ENCODE results near the gene WDFY4. TPM values are rescaled to one million over a fixed set of nuclear protein-coding genes. Genes with fewer than 3 reads are reported as not detected.

WDFY4 gene
- total RNA-seq, 1 experiment from 2014 or later, result 0.22 TPM

DNA sequence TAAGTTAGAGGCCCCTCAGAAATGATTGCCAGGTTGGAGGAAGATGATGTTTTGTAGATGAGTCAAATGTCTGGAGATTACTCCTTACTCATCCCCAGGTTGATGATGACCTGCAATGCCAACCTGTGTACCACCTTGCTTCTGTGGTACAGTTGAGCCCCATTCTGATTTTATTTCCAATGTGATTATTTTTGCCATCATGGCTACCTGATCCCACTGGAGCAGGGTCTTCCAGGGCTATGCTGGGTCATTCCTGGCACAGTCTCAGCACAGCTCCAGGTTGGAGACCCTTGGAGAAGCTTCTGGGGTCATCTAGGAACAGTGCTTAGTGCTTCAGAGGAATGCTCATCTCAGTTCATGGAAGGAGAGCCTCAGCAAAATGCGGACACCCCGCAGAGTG is 220.6 kb downstream of the WDFY4 start:
- intact Hi-C loops (cut with micrococcal nuclease), result no loop called here

DNA sequence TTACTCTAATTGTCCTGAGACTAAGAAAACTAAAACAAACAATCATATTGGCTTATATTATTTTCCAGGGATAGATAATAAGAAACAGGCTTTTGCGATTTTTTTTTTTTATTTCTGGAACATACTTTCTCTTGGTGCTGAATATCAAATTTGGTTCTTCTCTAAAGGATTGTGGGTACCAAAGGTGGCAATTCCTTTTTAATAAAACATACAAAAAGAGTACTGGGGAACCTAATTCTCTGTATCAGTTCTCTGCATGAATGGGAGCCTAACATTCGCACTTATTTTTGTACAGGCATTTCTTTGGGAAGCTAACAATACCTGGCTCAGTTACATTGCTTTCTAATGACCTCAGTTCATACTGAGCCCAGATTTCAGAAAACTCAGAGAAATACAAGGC is 222.2 kb downstream of the WDFY4 start:
- Histone ChIP-seq H3K9ac (ENCODE audit: low read length) (no peak overlapping the region), H3K36me3 (ENCODE audit: control insufficient read depth in 1 of 2, insufficient read depth in 2 of 2, low read length in 2 of 2) (no peaks in the 10 kb centered on the region), H3K27me3 (ENCODE audit: insufficient read depth, low read length) (peaks cover 20% of the 10 kb centered on the region), H3K4me2 (ENCODE audit: low read length) (no peak overlapping the region), H3K4me1 (ENCODE audit: control insufficient read depth in 1 of 2, insufficient read depth in 2 of 2, low read length in 2 of 2) (no peaks in the 10 kb centered on the region), H3K4me3 (replicated peaks in 1 of 2; ENCODE audit: low read depth in 1 of 2, low read length in 2 of 2) (no peak overlapping the region), H2AFZ (ENCODE audit: low read depth, low read length, poor library complexity, severe bottlenecking) (no peak overlapping the region), H3K79me2 (ENCODE audit: insufficient read depth, low read length) (no peaks in the 10 kb centered on the region), H3K9me3 (ENCODE audit: control insufficient read depth in 1 of 2, insufficient read depth in 1 of 2, low read depth in 1 of 2, low read length in 2 of 2) (no peaks in the 10 kb centered on the region), H3K9me2 (ENCODE audit: insufficient read depth) (no peaks in the 10 kb centered on the region), H4K20me1 (ENCODE audit: insufficient read depth) (no peaks in the 10 kb centered on the region), H3K27ac (ENCODE audit: low read depth, low read length) (no peak overlapping the region)
- no peak for ATAC-seq
- ChIA-PET RAD21 (ENCODE audit: low non-redundant PET in 1 of 2, low total read pairs in 2 of 2, uncharacterized antibody in 2 of 2, unreplicated experiment in 2 of 2) (no interaction called here), CTCF (no interaction called here), POLR2A (no interaction called here)
- no TSS peak for BruUV-seq (replicated peaks)
- intact Hi-C loops (cut with micrococcal nuclease), result no loop called here
- DNase-seq (ENCODE audit: low read depth, low spot score), result no peak
- TF ChIP-seq CBX3 (IDR thresholded peaks at IDR 0.05; ENCODE audit: low read depth), result no peak
- no peak for TF ChIP-seq FOSL1 (IDR thresholded peaks at IDR 0.05; ENCODE audit: low read depth)
- TF ChIP-seq, protein P1, sequence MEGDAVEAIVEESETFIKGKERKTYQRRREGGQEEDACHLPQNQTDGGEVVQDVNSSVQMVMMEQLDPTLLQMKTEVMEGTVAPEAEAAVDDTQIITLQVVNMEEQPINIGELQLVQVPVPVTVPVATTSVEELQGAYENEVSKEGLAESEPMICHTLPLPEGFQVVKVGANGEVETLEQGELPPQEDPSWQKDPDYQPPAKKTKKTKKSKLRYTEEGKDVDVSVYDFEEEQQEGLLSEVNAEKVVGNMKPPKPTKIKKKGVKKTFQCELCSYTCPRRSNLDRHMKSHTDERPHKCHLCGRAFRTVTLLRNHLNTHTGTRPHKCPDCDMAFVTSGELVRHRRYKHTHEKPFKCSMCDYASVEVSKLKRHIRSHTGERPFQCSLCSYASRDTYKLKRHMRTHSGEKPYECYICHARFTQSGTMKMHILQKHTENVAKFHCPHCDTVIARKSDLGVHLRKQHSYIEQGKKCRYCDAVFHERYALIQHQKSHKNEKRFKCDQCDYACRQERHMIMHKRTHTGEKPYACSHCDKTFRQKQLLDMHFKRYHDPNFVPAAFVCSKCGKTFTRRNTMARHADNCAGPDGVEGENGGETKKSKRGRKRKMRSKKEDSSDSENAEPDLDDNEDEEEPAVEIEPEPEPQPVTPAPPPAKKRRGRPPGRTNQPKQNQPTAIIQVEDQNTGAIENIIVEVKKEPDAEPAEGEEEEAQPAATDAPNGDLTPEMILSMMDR (IDR thresholded peaks at IDR 0.05 in 2 of 3, conservative IDR thresholded peaks at IDR 0.05 in 1 of 3; ENCODE audit: borderline replicate concordance in 1 of 3, insufficient read depth in 1 of 3, low read depth in 2 of 3, low read length in 2 of 3), result no peak
- no peak for TF ChIP-seq CEBPB (IDR thresholded peaks at IDR 0.05; ENCODE audit: low read depth)
- no peak for TF ChIP-seq SRF (IDR thresholded peaks at IDR 0.05; ENCODE audit: low read depth)
- TF ChIP-seq POLR2A (IDR thresholded peaks at IDR 0.05; ENCODE audit: borderline replicate concordance, extremely low read depth, insufficient read depth, insufficient read length), result no peak
- TF ChIP-seq, protein P2, sequence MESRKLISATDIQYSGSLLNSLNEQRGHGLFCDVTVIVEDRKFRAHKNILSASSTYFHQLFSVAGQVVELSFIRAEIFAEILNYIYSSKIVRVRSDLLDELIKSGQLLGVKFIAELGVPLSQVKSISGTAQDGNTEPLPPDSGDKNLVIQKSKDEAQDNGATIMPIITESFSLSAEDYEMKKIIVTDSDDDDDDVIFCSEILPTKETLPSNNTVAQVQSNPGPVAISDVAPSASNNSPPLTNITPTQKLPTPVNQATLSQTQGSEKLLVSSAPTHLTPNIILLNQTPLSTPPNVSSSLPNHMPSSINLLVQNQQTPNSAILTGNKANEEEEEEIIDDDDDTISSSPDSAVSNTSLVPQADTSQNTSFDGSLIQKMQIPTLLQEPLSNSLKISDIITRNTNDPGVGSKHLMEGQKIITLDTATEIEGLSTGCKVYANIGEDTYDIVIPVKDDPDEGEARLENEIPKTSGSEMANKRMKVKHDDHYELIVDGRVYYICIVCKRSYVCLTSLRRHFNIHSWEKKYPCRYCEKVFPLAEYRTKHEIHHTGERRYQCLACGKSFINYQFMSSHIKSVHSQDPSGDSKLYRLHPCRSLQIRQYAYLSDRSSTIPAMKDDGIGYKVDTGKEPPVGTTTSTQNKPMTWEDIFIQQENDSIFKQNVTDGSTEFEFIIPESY (IDR thresholded peaks at IDR 0.05; ENCODE audit: extremely low read depth, insufficient replicate concordance, low read length), result no peak
- TF ChIP-seq RAD21 (IDR thresholded peaks at IDR 0.05; ENCODE audit: low read depth), result no peak
- no peak for TF ChIP-seq EZH2 (IDR thresholded peaks at IDR 0.05)
- TF ChIP-seq SP1 (IDR thresholded peaks at IDR 0.05; ENCODE audit: low read depth), result no peak
- TF ChIP-seq EZH2phosphoT487 (IDR thresholded peaks at IDR 0.05; ENCODE audit: borderline replicate concordance), result no peak
- no peak for TF ChIP-seq TCF7L2 (IDR thresholded peaks at IDR 0.05; ENCODE audit: borderline replicate concordance, extremely low read depth, insufficient read depth, insufficient read length)
- TF ChIP-seq ZFX (IDR thresholded peaks at IDR 0.05), result no peak

More for the DNA sequence above, 220.6 kb downstream of the WDFY4 start:
- POLR2A ChIA-PET, result no interaction called here
- ATAC-seq (no peak), DNase-seq (ENCODE audit: low read depth, low spot score) (no peak)
- no TSS peak for BruUV-seq (replicated peaks)
- H3K4me3 ChIP-seq (replicated peaks in 1 of 2; ENCODE audit: low read depth in 1 of 2, low read length in 2 of 2), result no peak overlapping the region
- H3K27ac ChIP-seq (ENCODE audit: low read depth, low read length), result no peak overlapping the region
- no peaks in the 10 kb centered on the region for H3K4me1 ChIP-seq (ENCODE audit: control insufficient read depth in 1 of 2, insufficient read depth in 2 of 2, low read length in 2 of 2)
- TF ChIP-seq EZH2 (IDR thresholded peaks at IDR 0.05) (no peak), RAD21 (IDR thresholded peaks at IDR 0.05; ENCODE audit: low read depth) (no peak), YY1 (IDR thresholded peaks at IDR 0.05; ENCODE audit: extremely low read depth, insufficient replicate concordance, low read depth, low read length) (no peak), TCF7L2 (IDR thresholded peaks at IDR 0.05; ENCODE audit: borderline replicate concordance, extremely low read depth, insufficient read depth, insufficient read length) (no peak)
- TF ChIP-seq, protein P2 (IDR thresholded peaks at IDR 0.05; ENCODE audit: extremely low read depth, insufficient replicate concordance, low read length), result no peak
- RAD21 ChIA-PET (ENCODE audit: low non-redundant PET in 1 of 2, low total read pairs in 2 of 2, uncharacterized antibody in 2 of 2, unreplicated experiment in 2 of 2), result no interaction called here
- CTCF ChIA-PET, result no interaction called here
- no peaks in the 10 kb centered on the region for H3K79me2 ChIP-seq (ENCODE audit: insufficient read depth, low read length)
- H3K9me2 ChIP-seq (ENCODE audit: insufficient read depth), result no peaks in the 10 kb centered on the region
- peaks cover 22% of the 10 kb centered on the region for H3K27me3 ChIP-seq (ENCODE audit: insufficient read depth, low read length)
- no peaks in the 10 kb centered on the region for H3K9me3 ChIP-seq (ENCODE audit: control insufficient read depth in 1 of 2, insufficient read depth in 1 of 2, low read depth in 1 of 2, low read length in 2 of 2)
- H4K20me1 ChIP-seq (ENCODE audit: insufficient read depth), result no peaks in the 10 kb centered on the region
- H3K4me2 ChIP-seq (ENCODE audit: low read length), result no peak overlapping the region
- H3K9ac ChIP-seq (ENCODE audit: low read length), result no peak overlapping the region
- H2AFZ ChIP-seq (ENCODE audit: low read depth, low read length, poor library complexity, severe bottlenecking), result no peak overlapping the region
- no peaks in the 10 kb centered on the region for H3K36me3 ChIP-seq (ENCODE audit: control insufficient read depth in 1 of 2, insufficient read depth in 2 of 2, low read length in 2 of 2)
